SK-N-SH treated with all-trans-retinoic acid at 6 μM for 48 hours (cell line): ENCODE measurements around the gene AIMP2.

Source experiments
- ARNTL ChIP-seq: fragments of 450-650 bp; formaldehyde crosslinking; IDR thresholded peaks from 2 replicates; pipeline ENCODE4 v1.5.0; 2020; ENCODE audit warnings: low read depth, mild to moderate bottlenecking, moderate library complexity, borderline replicate concordance
- TOX ChIP-seq: fragments of 250-450 bp; sonication (Bioruptor Pico); IDR thresholded peaks from 2 replicates; pipeline ENCODE4 v1.8.0; 2021; ENCODE audit warnings: mild to moderate bottlenecking, moderate library complexity, borderline replicate concordance
- ZFP3 ChIP-seq: fragments of 250-450 bp; sonication (Bioruptor Pico); IDR thresholded peaks from 2 replicates; pipeline ENCODE4 v1.5.0; 2020; ENCODE audit warnings: mild to moderate bottlenecking, moderate library complexity
- ZNF70 ChIP-seq: fragments of 450-650 bp; formaldehyde crosslinking; IDR thresholded peaks from 2 replicates; pipeline ENCODE4 v1.5.0; 2020; ENCODE audit warnings: mild to moderate bottlenecking, moderate library complexity
- TF ChIP-seq, protein P1 (sequence below): fragments of 250-450 bp; sonication (Bioruptor Pico); IDR thresholded peaks from 2 replicates; pipeline ENCODE4 v1.5.1; 2021; ENCODE audit warnings: mild to moderate bottlenecking, moderate library complexity

- TF ChIP-seq, protein P1, sequence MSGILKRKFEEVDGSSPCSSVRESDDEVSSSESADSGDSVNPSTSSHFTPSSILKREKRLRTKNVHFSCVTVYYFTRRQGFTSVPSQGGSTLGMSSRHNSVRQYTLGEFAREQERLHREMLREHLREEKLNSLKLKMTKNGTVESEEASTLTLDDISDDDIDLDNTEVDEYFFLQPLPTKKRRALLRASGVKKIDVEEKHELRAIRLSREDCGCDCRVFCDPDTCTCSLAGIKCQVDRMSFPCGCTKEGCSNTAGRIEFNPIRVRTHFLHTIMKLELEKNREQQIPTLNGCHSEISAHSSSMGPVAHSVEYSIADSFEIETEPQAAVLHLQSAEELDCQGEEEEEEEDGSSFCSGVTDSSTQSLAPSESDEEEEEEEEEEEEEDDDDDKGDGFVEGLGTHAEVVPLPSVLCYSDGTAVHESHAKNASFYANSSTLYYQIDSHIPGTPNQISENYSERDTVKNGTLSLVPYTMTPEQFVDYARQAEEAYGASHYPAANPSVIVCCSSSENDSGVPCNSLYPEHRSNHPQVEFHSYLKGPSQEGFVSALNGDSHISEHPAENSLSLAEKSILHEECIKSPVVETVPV, result no peak
- TF ChIP-seq ARNTL (CRISPR knock-in tag) (no peak), TOX (CRISPR knock-in tag) (no peak), ZFP3 (CRISPR knock-in tag) (no peak), ZNF70 (no peak)
These were observed 11.8 kb upstream of the AIMP2 start for GRCh38 chr7:5997210-5997808.
